ENCODE measurements around the gene PECR. TPM values are rescaled to one million over a fixed set of nuclear protein-coding genes. Genes with fewer than 3 reads are reported as not detected.

Gene PECR
- total and polyA plus RNA-seq, 2 donors = 5.7 to 10.1 TPM

DNA sequence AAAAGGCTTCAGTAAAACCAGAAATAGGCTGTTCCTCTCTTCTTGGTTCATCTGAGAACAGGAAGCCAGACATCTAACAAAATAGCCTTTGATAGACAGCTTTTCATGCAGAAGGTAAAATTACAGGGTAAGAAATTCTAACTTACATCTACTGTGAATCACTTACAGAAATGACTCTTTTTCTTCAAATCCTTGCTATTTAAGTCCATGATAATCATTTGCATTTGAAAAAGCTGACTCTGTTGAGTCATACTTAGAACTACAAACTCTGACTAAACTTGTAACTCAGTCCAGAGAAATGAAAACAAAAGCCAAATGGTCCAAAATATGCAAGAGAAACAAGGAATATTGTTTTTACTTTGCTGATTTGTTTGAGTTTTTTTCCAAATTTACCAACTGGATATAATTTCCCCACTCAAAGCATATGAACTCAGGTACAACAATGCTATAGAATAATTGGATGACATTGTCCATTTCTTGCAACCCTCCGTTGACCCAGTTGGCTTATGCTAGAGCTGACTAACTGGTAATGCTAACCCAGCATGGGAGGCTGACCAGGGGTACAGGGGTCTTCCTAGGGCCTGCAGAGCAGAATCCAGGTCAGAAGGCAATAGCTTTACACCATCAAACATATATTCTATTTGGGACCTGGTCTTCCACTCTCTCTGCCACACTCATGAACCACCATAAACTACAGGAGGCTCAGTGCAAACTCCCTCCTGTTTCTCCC lies 49.5 kb downstream of the PECR start:
- no peak overlapping the region for H3K27ac ChIP-seq (ENCODE audit: low read depth in 1 of 2, low read length in 1 of 2)
- peaks cover 0 to 3% of the 10 kb centered on the region in 2 donors for H3K36me3 ChIP-seq (ENCODE audit: control insufficient read depth in 2 of 2, insufficient read depth in 2 of 2, low read length in 1 of 2)
- 100% methylated on average over 1 of the region's 1 CpG for WGBS
- H3K27me3 ChIP-seq (ENCODE audit: control insufficient read depth in 2 of 2, insufficient read depth in 1 of 2, low read length in 1 of 2) = no peaks in the 10 kb centered on the region
- DNase-seq (ENCODE audit: low read depth in 6 of 9, low spot score in 9 of 9) = peak in 1 of 9 donors; percentile 60
- H3K4me3 ChIP-seq (ENCODE audit: low read length in 2 of 2) = no peak overlapping the region
- peaks cover 3% of the 10 kb centered on the region in 2 donors for H3K4me1 ChIP-seq (ENCODE audit: control insufficient read depth in 2 of 2, insufficient read depth in 2 of 2, low read length in 2 of 2)
- no peaks in the 10 kb centered on the region for H3K9me3 ChIP-seq (ENCODE audit: control insufficient read depth in 2 of 2, insufficient read depth in 1 of 2, low read length in 1 of 2)

DNA sequence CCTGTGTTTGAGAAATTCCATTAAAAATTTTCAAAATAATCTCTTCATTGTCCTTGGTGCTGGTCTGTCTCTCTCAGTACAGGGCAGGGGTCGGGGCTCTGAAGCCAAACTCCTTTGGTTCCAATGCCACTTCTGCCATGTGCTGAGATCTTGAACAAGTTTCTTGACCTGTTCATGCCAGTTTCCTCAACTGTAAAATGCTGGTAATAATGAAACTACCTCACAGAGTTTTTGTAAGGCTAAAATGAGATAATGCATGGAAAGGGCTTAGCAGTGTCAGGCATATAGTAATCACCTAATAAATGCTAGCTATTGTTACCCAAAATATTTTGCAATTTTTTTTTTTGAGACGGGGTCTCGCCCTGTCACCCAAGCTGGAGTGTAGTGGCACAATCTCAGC lies 51.4 kb downstream of the PECR start:
- Histone ChIP-seq H3K27ac (ENCODE audit: low read depth in 1 of 2, low read length in 1 of 2) (no peak overlapping the region), H3K4me1 (ENCODE audit: control insufficient read depth in 2 of 2, insufficient read depth in 2 of 2, low read length in 2 of 2) (peaks cover 3% of the 10 kb centered on the region in 2 donors), H3K4me3 (ENCODE audit: low read length in 2 of 2) (no peak overlapping the region), H3K9me3 (ENCODE audit: control insufficient read depth in 2 of 2, insufficient read depth in 1 of 2, low read length in 1 of 2) (no peaks in the 10 kb centered on the region), H3K27me3 (ENCODE audit: control insufficient read depth in 2 of 2, insufficient read depth in 1 of 2, low read length in 1 of 2) (no peaks in the 10 kb centered on the region), H3K36me3 (ENCODE audit: control insufficient read depth in 2 of 2, insufficient read depth in 2 of 2, low read length in 1 of 2) (peaks cover 0 to 3% of the 10 kb centered on the region in 2 donors)
- WGBS = 98% methylated on average over 3 of the region's 3 CpGs
- DNase-seq (ENCODE audit: low read depth in 6 of 9, low spot score in 9 of 9) = no peak

DNA sequence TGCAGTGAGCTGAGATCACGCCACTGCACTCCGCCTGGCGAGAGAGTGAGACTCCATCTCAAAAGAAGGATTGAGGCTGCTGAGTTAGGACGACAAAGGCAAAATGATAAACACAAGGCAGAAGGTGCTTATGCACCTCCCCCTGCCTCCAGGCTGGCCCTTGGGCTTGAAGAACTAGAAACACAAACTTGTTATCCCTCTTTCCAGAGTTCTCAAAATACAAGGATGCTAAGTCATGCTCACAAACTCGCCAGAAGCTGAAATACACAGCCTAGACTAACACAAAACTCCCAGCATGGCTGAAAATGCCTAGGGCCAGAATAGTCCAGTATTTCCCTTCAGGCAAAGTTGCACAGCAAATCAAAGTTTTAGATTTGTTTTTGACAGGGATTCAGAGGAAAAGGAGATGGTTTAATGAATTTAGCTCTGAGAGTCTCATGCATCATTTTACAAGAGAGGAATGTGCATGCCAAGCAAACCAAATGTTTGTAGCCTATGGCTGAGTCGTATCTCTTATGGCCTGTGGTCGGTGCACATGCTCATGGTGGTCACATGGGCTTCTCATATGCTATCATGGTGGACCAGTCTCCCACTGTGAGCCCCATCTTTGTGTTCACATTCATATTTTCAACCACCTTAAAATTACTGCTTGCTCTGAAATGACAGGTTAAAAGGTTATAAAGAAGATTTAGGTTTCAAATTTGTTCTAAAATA lies 52.0 kb downstream of the PECR start:
- WGBS = 98% methylated on average over 7 of the region's 7 CpGs
- no peaks in the 10 kb centered on the region for H3K27me3 ChIP-seq (ENCODE audit: control insufficient read depth in 2 of 2, insufficient read depth in 1 of 2, low read length in 1 of 2)
- H3K9me3 ChIP-seq (ENCODE audit: control insufficient read depth in 2 of 2, insufficient read depth in 1 of 2, low read length in 1 of 2) = no peaks in the 10 kb centered on the region
- peaks cover 3% of the 10 kb centered on the region in 2 donors for H3K4me1 ChIP-seq (ENCODE audit: control insufficient read depth in 2 of 2, insufficient read depth in 2 of 2, low read length in 2 of 2)
- peaks cover 0 to 3% of the 10 kb centered on the region in 2 donors for H3K36me3 ChIP-seq (ENCODE audit: control insufficient read depth in 2 of 2, insufficient read depth in 2 of 2, low read length in 1 of 2)
- H3K4me3 ChIP-seq (ENCODE audit: low read length in 2 of 2) = no peak overlapping the region
- DNase-seq (ENCODE audit: low read depth in 6 of 9, low spot score in 9 of 9) = no peak
- H3K27ac ChIP-seq (ENCODE audit: low read depth in 1 of 2, low read length in 1 of 2) = no peak overlapping the region

DNA sequence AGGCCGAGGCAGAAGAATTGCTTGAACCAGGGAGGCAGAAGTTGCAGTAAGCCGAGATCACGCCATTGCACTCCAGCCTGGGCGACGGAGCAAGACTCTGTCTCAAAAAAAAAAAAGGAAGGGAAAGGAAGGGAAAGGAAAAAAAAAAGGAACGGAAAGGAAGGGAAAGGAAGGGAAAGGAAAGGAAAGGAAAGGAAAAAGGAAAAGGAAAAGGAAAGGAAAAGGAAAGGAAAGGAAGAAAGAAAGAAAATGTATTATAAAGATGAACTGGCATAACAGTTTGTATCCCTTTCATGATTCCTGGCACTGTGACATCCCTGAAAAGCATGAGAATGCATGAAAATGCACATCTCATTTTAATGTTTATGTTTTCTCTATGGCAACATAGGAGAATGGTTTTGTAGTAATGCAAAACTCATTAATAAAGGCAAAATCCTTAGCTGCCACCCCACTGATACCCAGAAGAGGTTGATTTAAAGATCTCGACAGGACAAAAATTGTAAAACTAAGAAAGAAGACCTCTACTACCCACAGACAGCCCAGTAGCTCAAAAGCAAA lies 56.8 kb downstream of the PECR start:
- Histone ChIP-seq H3K4me3 (ENCODE audit: low read length in 2 of 2) (no peak overlapping the region), H3K4me1 (ENCODE audit: control insufficient read depth in 2 of 2, insufficient read depth in 2 of 2, low read length in 2 of 2) (no peaks in the 10 kb centered on the region), H3K9me3 (ENCODE audit: control insufficient read depth in 2 of 2, insufficient read depth in 1 of 2, low read length in 1 of 2) (no peaks in the 10 kb centered on the region), H3K27ac (ENCODE audit: low read depth in 1 of 2, low read length in 1 of 2) (no peak overlapping the region), H3K27me3 (ENCODE audit: control insufficient read depth in 2 of 2, insufficient read depth in 1 of 2, low read length in 1 of 2) (no peaks in the 10 kb centered on the region), H3K36me3 (ENCODE audit: control insufficient read depth in 2 of 2, insufficient read depth in 2 of 2, low read length in 1 of 2) (no peaks in the 10 kb centered on the region)
- 92% methylated on average over 7 of the region's 7 CpGs for WGBS
- no peak for DNase-seq (ENCODE audit: low read depth in 6 of 9, low spot score in 9 of 9)

DNA sequence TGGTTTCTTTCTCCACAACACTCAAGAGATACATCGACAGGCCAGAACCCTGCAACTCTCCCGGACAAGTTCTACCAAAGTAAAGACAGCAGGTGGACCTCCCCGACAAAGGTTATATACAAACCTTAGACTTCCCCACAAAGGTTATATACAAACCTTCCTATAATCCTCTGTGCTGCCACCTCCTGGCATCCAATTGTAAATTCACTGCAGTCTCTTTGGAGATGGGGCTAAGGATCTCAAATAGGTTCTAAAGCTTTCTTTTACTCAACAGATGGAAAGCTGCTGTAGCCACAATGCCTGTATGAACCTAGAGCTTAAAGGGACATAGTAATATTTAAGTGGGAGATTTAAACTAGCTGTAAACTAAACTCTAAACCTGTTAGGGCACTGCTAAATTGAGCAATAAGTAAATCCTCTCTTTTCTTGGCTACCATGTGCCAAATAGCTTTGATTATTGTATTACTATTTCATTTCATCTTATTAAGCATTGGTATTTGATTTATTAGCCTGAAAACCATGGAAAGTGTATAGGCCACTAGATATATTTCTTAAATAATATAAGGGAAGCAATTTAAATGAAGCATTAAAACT lies 58.5 kb downstream of the PECR start:
- Histone ChIP-seq H3K27me3 (ENCODE audit: control insufficient read depth in 2 of 2, insufficient read depth in 1 of 2, low read length in 1 of 2) (no peaks in the 10 kb centered on the region), H3K4me3 (ENCODE audit: low read length in 2 of 2) (no peak overlapping the region), H3K4me1 (ENCODE audit: control insufficient read depth in 2 of 2, insufficient read depth in 2 of 2, low read length in 2 of 2) (no peaks in the 10 kb centered on the region), H3K27ac (ENCODE audit: low read depth in 1 of 2, low read length in 1 of 2) (no peak overlapping the region), H3K36me3 (ENCODE audit: control insufficient read depth in 2 of 2, insufficient read depth in 2 of 2, low read length in 1 of 2) (no peaks in the 10 kb centered on the region), H3K9me3 (ENCODE audit: control insufficient read depth in 2 of 2, insufficient read depth in 1 of 2, low read length in 1 of 2) (no peaks in the 10 kb centered on the region)
- WGBS = 17% methylated on average over 3 of the region's 3 CpGs
- DNase-seq (ENCODE audit: low read depth in 6 of 9, low spot score in 9 of 9) = peak in 4 of 9 donors; percentile 51 to 79 (median 66)

DNA sequence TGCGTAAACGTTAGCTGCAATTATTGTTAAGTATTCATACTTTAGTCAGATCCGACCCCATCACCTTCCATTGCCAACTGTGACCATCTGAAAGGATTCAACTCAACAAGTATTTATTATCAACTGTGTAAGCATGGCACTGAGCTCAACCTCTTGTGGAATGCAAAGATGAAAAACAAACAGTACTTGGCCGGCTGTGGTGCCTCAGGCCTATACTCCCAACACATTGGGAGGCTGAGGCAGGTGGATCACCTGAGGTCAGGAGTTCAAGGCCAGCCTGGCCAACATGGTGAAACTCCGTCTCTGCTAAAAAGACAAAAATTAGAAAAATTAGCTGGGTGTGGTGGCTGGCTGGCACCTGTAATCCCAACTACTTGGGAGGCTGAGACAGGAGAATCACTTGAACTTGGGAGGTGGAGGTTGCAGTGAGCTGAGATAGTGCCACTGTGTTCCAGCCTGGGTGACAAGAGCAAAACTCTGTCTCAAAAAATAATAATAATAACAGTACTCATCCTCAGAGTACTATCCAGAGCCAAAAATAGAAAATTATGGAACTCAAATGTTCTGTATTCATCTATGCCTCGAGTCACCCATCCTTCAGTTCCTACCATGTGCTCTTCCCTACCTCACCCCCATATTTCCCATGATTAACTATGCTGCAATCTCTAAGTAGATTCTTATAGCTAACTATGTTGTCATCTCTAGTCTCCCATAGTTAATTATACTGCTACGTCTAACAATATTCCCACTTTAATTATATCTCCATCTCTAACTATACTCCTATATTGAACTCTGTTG lies 59.6 kb downstream of the PECR start:
- WGBS = 99% methylated on average over 7 of the region's 7 CpGs
- Histone ChIP-seq H3K27ac (ENCODE audit: low read depth in 1 of 2, low read length in 1 of 2) (no peak overlapping the region), H3K36me3 (ENCODE audit: control insufficient read depth in 2 of 2, insufficient read depth in 2 of 2, low read length in 1 of 2) (no peaks in the 10 kb centered on the region), H3K27me3 (ENCODE audit: control insufficient read depth in 2 of 2, insufficient read depth in 1 of 2, low read length in 1 of 2) (no peaks in the 10 kb centered on the region), H3K9me3 (ENCODE audit: control insufficient read depth in 2 of 2, insufficient read depth in 1 of 2, low read length in 1 of 2) (no peaks in the 10 kb centered on the region), H3K4me1 (ENCODE audit: control insufficient read depth in 2 of 2, insufficient read depth in 2 of 2, low read length in 2 of 2) (peaks cover 2 to 5% of the 10 kb centered on the region in 2 donors), H3K4me3 (ENCODE audit: low read length in 2 of 2) (no peak overlapping the region)
- no peak for DNase-seq (ENCODE audit: low read depth in 6 of 9, low spot score in 9 of 9)

DNA sequence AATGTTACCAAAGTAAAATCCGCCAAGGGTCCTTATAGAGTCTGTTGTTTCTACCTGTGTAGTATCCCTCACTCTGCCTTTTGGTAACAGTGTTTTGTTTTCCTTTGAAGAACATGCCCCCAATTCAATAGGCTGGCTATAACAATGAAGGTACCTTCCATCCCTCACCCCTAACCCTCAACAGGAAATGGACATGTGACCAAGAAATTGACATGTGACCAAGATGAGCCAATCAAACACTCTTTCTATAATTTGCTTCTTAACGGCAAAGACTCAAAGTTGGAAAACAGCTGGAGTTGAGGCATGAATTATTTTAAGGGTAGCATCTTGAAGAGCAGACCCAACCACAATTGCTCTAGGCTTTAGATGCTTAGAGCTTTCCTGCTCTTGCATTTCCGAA lies 62.9 kb downstream of the PECR start:
- H3K9me3 ChIP-seq (ENCODE audit: control insufficient read depth in 2 of 2, insufficient read depth in 1 of 2, low read length in 1 of 2) = no peaks in the 10 kb centered on the region
- no peak overlapping the region for H3K27ac ChIP-seq (ENCODE audit: low read depth in 1 of 2, low read length in 1 of 2)
- no peak for DNase-seq (ENCODE audit: low read depth in 6 of 9, low spot score in 9 of 9)
- H3K4me1 ChIP-seq (ENCODE audit: control insufficient read depth in 2 of 2, insufficient read depth in 2 of 2, low read length in 2 of 2) = peaks cover 24 to 32% of the 10 kb centered on the region in 2 donors
- H3K36me3 ChIP-seq (ENCODE audit: control insufficient read depth in 2 of 2, insufficient read depth in 2 of 2, low read length in 1 of 2) = no peaks in the 10 kb centered on the region
- no peaks in the 10 kb centered on the region for H3K27me3 ChIP-seq (ENCODE audit: control insufficient read depth in 2 of 2, insufficient read depth in 1 of 2, low read length in 1 of 2)
- H3K4me3 ChIP-seq (ENCODE audit: low read length in 2 of 2) = no peak overlapping the region
- WGBS = 96% methylated on average over 3 of the region's 3 CpGs

DNA sequence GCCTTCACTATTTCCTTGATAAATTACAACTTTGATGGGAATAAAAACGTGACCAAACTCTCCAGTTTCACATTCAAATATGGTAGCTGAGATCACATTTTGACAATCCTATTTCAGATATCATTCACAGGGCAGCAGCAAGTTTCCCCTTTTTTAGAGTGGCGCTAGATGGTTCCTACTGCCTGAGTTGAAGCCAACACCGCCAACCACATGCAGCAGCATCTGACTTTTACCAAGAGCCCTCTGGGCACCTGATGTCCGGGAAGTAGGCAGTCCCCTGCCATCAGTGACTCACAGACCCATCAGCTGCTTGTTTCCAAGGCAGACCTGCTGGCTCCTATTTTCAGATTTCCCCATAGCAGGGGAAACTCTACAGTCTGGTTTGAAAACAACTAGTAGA lies 64.2 kb downstream of the PECR start:
- no peaks in the 10 kb centered on the region for H3K36me3 ChIP-seq (ENCODE audit: control insufficient read depth in 2 of 2, insufficient read depth in 2 of 2, low read length in 1 of 2)
- H3K4me1 ChIP-seq (ENCODE audit: control insufficient read depth in 2 of 2, insufficient read depth in 2 of 2, low read length in 2 of 2) = peaks cover 27 to 35% of the 10 kb centered on the region in 2 donors
- no peaks in the 10 kb centered on the region for H3K27me3 ChIP-seq (ENCODE audit: control insufficient read depth in 2 of 2, insufficient read depth in 1 of 2, low read length in 1 of 2)
- no peaks in the 10 kb centered on the region for H3K9me3 ChIP-seq (ENCODE audit: control insufficient read depth in 2 of 2, insufficient read depth in 1 of 2, low read length in 1 of 2)
- no peak overlapping the region for H3K4me3 ChIP-seq (ENCODE audit: low read length in 2 of 2)
- H3K27ac ChIP-seq (ENCODE audit: low read depth in 1 of 2, low read length in 1 of 2) = no peak overlapping the region
- DNase-seq (ENCODE audit: low read depth in 6 of 9, low spot score in 9 of 9) = peak in 2 of 9 donors; percentile 26 to 52
- WGBS = 46% methylated on average over 4 of the region's 4 CpGs
